IMR-90 (cell line): ENCODE data around the gene TAB2. TPM values are rescaled to one million over a fixed set of nuclear protein-coding genes. Genes with fewer than 3 reads are reported as not detected.
A peak's percentile ranks its signal among the peaks of the same experiment; 100 is the strongest.

Experiments
- ATAC-seq: fragments of 200-7000 bp; cut with Tn5 transposase; 2 replicates; pipeline ENCODE4 v1.9.1; 2020; ENCODE audit warnings: low read depth, mild to moderate bottlenecking, moderate library complexity
- BruUV-seq: library from RNA; stranded (reverse); fragments of 400-500 nt; replicated peaks from 2 replicates; lab custom pipeline; 2021; lab: Mats Ljungman, UMichigan
- CTCF ChIA-PET: fragments of 300-600 bp; formaldehyde crosslinking; extraction: SDS; loops from one replicate; lab custom pipeline; 2021; ENCODE audit warnings: antibody characterized with exemption; lab: Yijun Ruan, JAX
- POLR2A ChIA-PET: fragments of 300-600 bp; sonication (Branson Sonifier 250); formaldehyde crosslinking; loops from one replicate; lab custom pipeline; 2022; ENCODE audit warnings: antibody characterized with exemption; ENCODE audit not compliant: unreplicated experiment; lab: Charles Lee
- DNase-seq: peaks from one replicate; pipeline ENCODE4 v3.0.0; 2013
- H2AFZ ChIP-seq: replicated peaks from 2 replicates; pipeline ENCODE3; 2013; ENCODE audit warnings: low read length, mild to moderate bottlenecking; ENCODE audit not compliant: poor library complexity
- H2AK5ac ChIP-seq: 2 replicates; pipeline ENCODE4 v1.6.1; 2013; ENCODE audit warnings: low read depth, low read length, inconsistent platforms
- H2AK9ac ChIP-seq: replicated peaks from 2 replicates; pipeline ENCODE3; 2013; ENCODE audit warnings: mild to moderate bottlenecking, low read depth, low read length, moderate library complexity; ENCODE audit not compliant: poor library complexity
- H2BK120ac ChIP-seq: 2 replicates; pipeline ENCODE4 v1.6.1; 2013; ENCODE audit warnings: low read depth, low read length, inconsistent platforms
- H2BK15ac ChIP-seq: 3 replicates; pipeline ENCODE4 v1.6.1; 2013; ENCODE audit warnings: low read depth, low read length, inconsistent platforms
- H2BK20ac ChIP-seq: 2 replicates; pipeline ENCODE4 v1.6.1; 2013; ENCODE audit warnings: low read depth, mild to moderate bottlenecking, inconsistent platforms, low read length, moderate library complexity
- H2BK5ac ChIP-seq: 2 replicates; pipeline ENCODE4 v1.6.1; 2013; ENCODE audit warnings: mild to moderate bottlenecking, low read depth, low read length, inconsistent platforms; ENCODE audit not compliant: poor library complexity, severe bottlenecking
- H3K14ac ChIP-seq: replicated peaks from 2 replicates; pipeline ENCODE4 v1.6.1; 2013; ENCODE audit warnings: low read depth, low read length, inconsistent platforms
- H3K18ac ChIP-seq: 2 replicates; pipeline ENCODE4 v1.6.1; 2013; ENCODE audit warnings: low read depth, low read length, control low read depth
- H3K23ac ChIP-seq: 2 replicates; pipeline ENCODE4 v1.6.1; 2013; ENCODE audit warnings: low read depth, low read length, inconsistent platforms
- H3K27ac ChIP-seq: 2 replicates; pipeline ENCODE4 v1.5.1; 2013; ENCODE audit warnings: mild to moderate bottlenecking, control low read depth, low read length; ENCODE audit not compliant: insufficient read depth
- H3K27me3 ChIP-seq: 2 replicates; pipeline ENCODE4 v1.6.1; 2013; ENCODE audit warnings: low read length; ENCODE audit not compliant: control insufficient read depth, insufficient read depth
- H3K36me3 ChIP-seq: 2 replicates; pipeline ENCODE4 v1.6.1; 2013; ENCODE audit warnings: low read length, mixed read lengths; ENCODE audit not compliant: control insufficient read depth, insufficient read depth
- H3K4ac ChIP-seq: 2 replicates; pipeline ENCODE4 v1.6.1; 2013; ENCODE audit warnings: low read depth, low read length, inconsistent platforms
- H3K4me1 ChIP-seq: 2 replicates; pipeline ENCODE4 v1.6.1; 2013; ENCODE audit warnings: low read length, mixed read lengths; ENCODE audit not compliant: control insufficient read depth, insufficient read depth
- H3K4me2 ChIP-seq: 2 replicates; pipeline ENCODE4 v1.6.1; 2013; ENCODE audit warnings: low read depth, mild to moderate bottlenecking, control low read depth, low read length, moderate library complexity
- H3K4me3 ChIP-seq: 2 replicates; pipeline ENCODE4 v1.5.1; 2013; ENCODE audit warnings: low read depth, mild to moderate bottlenecking, control low read depth, low read length, moderate library complexity; ENCODE audit not compliant: insufficient read depth
- H3K56ac ChIP-seq: 2 replicates; pipeline ENCODE4 v1.6.1; 2013; ENCODE audit warnings: low read length, inconsistent platforms; ENCODE audit not compliant: insufficient read depth; ENCODE audit errors: extremely low read depth
- H3K79me1 ChIP-seq, 2 experiments: 2 replicates each; pipeline ENCODE4 v1.6.1; 2013; ENCODE audit warnings: low read length in 2 of 2, inconsistent platforms in 1 of 2, low read depth in 1 of 2
- H3K9ac ChIP-seq: 2 replicates; pipeline ENCODE4 v1.6.1; 2013; ENCODE audit warnings: low read depth, low read length, control low read depth
- H3K9me1 ChIP-seq: 2 replicates; pipeline ENCODE4 v1.6.1; 2013; ENCODE audit warnings: low read length, inconsistent platforms; ENCODE audit not compliant: insufficient read depth
- H3K9me3 ChIP-seq: 2 replicates; pipeline ENCODE4 v1.6.1; 2013; ENCODE audit warnings: low read length; ENCODE audit not compliant: control insufficient read depth, insufficient read depth
- H4K20me1 ChIP-seq: 2 replicates; pipeline ENCODE4 v1.6.1; 2013; ENCODE audit warnings: low read length, inconsistent platforms; ENCODE audit not compliant: insufficient read depth
- H4K5ac ChIP-seq: 2 replicates; pipeline ENCODE4 v1.6.1; 2013; ENCODE audit warnings: mild to moderate bottlenecking, low read depth, low read length, control low read depth
- H4K8ac ChIP-seq, 2 experiments: 2 replicates each; pipeline ENCODE4 v1.6.1; 2013; ENCODE audit warnings: low read depth in 2 of 2, low read length in 2 of 2, control low read depth in 1 of 2, inconsistent platforms in 1 of 2
- H4K91ac ChIP-seq: 2 replicates; pipeline ENCODE4 v1.6.1; 2013; ENCODE audit warnings: low read depth, low read length, inconsistent platforms; ENCODE audit not compliant: insufficient read depth
- BHLHE40 ChIP-seq: fragments of 150-350 bp; IDR thresholded peaks from 2 replicates; pipeline ENCODE4 v1.6.1; 2016; ENCODE audit warnings: mild to moderate bottlenecking, low read depth, low read length
- MAFK ChIP-seq: IDR thresholded peaks from 2 replicates; pipeline ENCODE4 v1.6.1; 2012; ENCODE audit warnings: low read depth, low read length, improper control_type of control experiment
- WGBS, 2 experiments: methylation state at CpG; one replicate each; pipeline versions ENCODE4 v1.1.5 to v1.1.7; 2013; ENCODE audit warnings: missing lambda C conversion rate in 2 of 2; ENCODE audit not compliant: insufficient read length in 1 of 2; ENCODE audit errors: extremely low coverage in 2 of 2; 5-methylcytosine and 5-hydroxymethylcytosine counted together
- dilution Hi-C: fragments of 300-500 bp; cut with HindIII; formaldehyde crosslinking; loops from one replicate; pipeline ENCODE4 v1.14.3; 2018; ENCODE audit warnings: low sequenced_read_pairs; ENCODE audit not compliant: unreplicated experiment
- in situ Hi-C: fragments of 300-500 bp; cut with MboI; formaldehyde crosslinking; loops from 3 replicates; pipeline ENCODE4 v1.14.3; 2019; ENCODE audit warnings: low sequenced_read_pairs, inconsistent platforms, mixed read lengths
- intact Hi-C: fragments of 100-400 bp; cut with micrococcal nuclease; formaldehyde crosslinking; loops from 2 replicates; pipeline ENCODE4 v1.10.0; 2022
- polyA plus RNA-seq, 3 experiments: library from polyadenylated mRNA; depleted of rRNA; stranded (reverse); fragments of >200 nt; gene quantifications; 2 replicates each; pipeline ENCODE4 v1.2.3, GENCODE V29; 2012; ENCODE audit warnings: low replicate concordance in 1 of 3
- total RNA-seq: library from RNA; depleted of rRNA; stranded (reverse); fragments of >200 nt; gene quantifications from 2 replicates; pipeline ENCODE4 v1.2.3, GENCODE V29; 2012

The TAB2 gene
- total and polyA plus RNA-seq, 2 of the 4 experiments (the other 2 are of a cell fraction), result 20.8 to 25.3 TPM

GRCh38 chr6:149454346-149454848 lies 136.9 kb downstream of the TAB2 start:
- Histone ChIP-seq H2AK5ac (no peak overlapping the region), H3K14ac (no peak overlapping the region), H2AK9ac (no peak overlapping the region), H3K4me1 (peaks cover 14% of the 10 kb centered on the region), H4K8ac (peak overlapping the region in 1 of 2 experiments; percentile 58; a peak in 1 of 4 replicates), H2AFZ (peak overlapping the region; percentile 73), H4K20me1 (no peaks in the 10 kb centered on the region), H2BK20ac (no peak overlapping the region), H2BK15ac (peak overlapping the region; percentile 15; the same call in 1 of the 3 replicates), H3K4ac (peak overlapping the region; percentile 60), H3K9ac (no peak overlapping the region), H3K27me3 (peaks cover 17% of the 10 kb centered on the region; the same call in 1 of the 2 replicates), H3K9me1 (peaks cover 3% of the 10 kb centered on the region; the same call in 1 of the 2 replicates), H3K4me3 (no peak overlapping the region), H2BK5ac (no peak overlapping the region), H3K79me1 (no peaks in the 10 kb centered on the region), H2BK120ac (no peak overlapping the region), H4K91ac (no peak overlapping the region), H3K18ac (no peak overlapping the region), H3K9me3 (no peaks in the 10 kb centered on the region), H3K4me2 (peak overlapping the region; percentile 3; the same call in 1 of the 2 replicates), H3K23ac (no peak overlapping the region), H3K27ac (no peak overlapping the region), H4K5ac (no peak overlapping the region), H3K36me3 (no peaks in the 10 kb centered on the region), H3K56ac (no peak overlapping the region)
- intact Hi-C loops (no loop called here), in situ Hi-C loops (no loop called here), dilution Hi-C loops (no loop called here)
- peak; percentile 47; the same call in 1 of the 2 replicates for TF ChIP-seq BHLHE40
- no peak for TF ChIP-seq MAFK
- 15% methylated on average over 5 of the region's 15 CpGs; no CpG with 5 or more reads in 1 of the 2 experiments for WGBS, 2 experiments
- ChIA-PET CTCF (interaction anchor here (0.6 to 0.8 kb wide), 3 partner anchors 22 to 174 kb away, joined by 3 to 6 read pairs (median 3); no protein-coding TSS in a partner anchor), POLR2A (no interaction called here)
- no TSS peak for BruUV-seq
- DNase-seq (peak; percentile 84), ATAC-seq (peak; percentile 87)
